VCaP (cell line): ENCODE data around the gene SYT12.

Experiments
- H3K27ac ChIP-seq: fragments of 450-650 bp; 2 replicates; pipeline ENCODE4 v1.5.1; 2017
- CTCF ChIP-seq: fragments of 450-650 bp; conservative IDR thresholded peaks from 2 replicates; pipeline ENCODE4 v1.5.1; 2017; ENCODE audit warnings: mild to moderate bottlenecking, moderate library complexity

SYT12 gene

GRCh38 chr11:66978229-66978628 lies 44.7 kb upstream of the SYT12 start:
- no peak for TF ChIP-seq CTCF
- no peak overlapping the region for H3K27ac ChIP-seq

- no peak for TF ChIP-seq CTCF
- H3K27ac ChIP-seq: no peak overlapping the region
These were observed 44.2 kb upstream of the SYT12 start for GRCh38 chr11:66978717-66979116.

DNA sequence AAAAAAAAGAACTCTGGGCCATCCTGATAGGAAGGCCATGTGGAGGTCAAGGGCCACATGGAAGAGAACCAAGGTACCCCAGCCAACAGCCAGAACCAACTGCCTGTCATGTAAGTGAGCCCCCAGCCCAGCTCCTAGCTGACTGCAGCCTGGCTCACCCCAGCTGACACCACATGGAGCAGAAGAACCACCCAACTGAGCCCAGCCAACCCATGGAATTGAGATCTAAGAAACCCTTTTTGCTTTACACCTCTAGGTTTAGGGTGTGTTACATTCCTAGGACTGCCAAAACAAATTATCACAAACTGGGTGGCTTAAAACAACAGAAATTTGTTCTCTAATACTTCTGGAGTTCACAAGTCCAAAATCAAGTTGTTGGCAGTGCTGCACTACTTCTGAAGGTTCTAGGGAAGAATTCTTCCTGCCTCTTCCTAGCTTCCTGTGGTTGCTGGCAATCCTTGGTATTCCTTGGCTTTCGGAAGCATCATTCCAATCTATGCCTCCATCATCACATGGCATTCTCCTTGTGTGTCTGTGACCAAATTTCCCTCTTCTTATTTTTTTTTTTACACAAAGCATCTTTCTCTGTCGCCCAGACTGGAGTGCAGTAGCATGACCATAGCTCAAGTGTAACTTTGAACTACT lies 43.5 kb upstream of the SYT12 start:
- TF ChIP-seq CTCF: no peak
- no peak overlapping the region for H3K27ac ChIP-seq

GRCh38 chr11:66981976-66982578 lies 40.9 kb upstream of the SYT12 start:
- peak overlapping the region; percentile 24; the same call in 1 of the 2 replicates for H3K27ac ChIP-seq
- no peak for TF ChIP-seq CTCF

DNA sequence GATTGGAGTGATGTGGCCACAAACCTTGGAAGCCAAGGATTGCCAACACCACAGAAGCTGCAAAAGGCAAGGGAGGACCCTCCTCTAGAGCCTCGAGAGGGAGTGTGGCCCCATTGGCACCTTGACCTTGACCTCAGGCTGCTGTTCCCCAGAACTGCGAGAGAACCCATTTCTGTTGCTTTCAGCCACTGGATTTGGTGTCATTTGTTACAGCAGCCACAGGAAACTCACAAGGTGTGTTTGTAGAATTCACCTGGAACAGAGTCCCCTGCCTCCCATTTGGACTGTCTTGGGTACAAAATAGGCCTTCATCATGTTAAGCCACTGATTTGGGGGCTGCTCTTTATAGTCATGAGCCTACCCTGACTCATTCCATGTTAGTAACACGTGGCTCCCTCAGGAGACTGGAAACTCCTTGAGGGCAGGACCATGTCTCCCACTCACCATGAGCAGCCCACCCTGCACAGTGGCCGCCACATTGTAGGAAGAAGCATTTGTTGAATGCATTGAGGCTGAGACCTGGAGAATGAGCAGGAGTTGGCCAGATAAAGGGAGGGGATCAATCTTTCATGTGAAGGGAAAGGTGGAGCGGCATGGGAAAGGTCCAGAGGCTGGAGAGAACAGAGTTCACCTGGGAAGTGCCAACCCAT lies 39.5 kb upstream of the SYT12 start:
- H3K27ac ChIP-seq: peak overlapping the region; percentile 71; the same call in 1 of the 2 replicates
- TF ChIP-seq CTCF: no peak

GRCh38 chr11:66985508-66986177 lies 37.3 kb upstream of the SYT12 start:
- TF ChIP-seq CTCF: no peak
- H3K27ac ChIP-seq: peak overlapping the region; percentile 71

DNA sequence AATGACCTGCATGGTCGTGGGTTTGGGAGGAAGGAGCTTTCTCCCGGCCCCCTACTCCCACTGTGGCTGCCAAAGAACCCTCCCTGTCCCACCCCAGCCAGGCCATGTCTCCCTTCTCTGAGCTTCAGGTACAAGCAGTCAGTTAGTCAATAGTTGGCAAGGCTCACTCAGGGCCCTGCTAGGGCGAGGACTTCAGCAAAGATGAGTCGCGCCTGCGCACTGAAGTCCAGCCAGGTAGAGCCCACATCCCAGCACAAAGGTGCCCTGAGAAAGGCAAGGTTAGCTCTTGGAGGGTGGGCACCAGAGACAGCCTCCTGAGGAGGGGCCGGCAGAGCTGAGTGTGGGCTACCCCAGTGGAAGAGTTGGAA lies 36.8 kb upstream of the SYT12 start:
- H3K27ac ChIP-seq: peak overlapping the region; percentile 71
- no peak for TF ChIP-seq CTCF
